GM12892 (cell line): Measurements from ENCODE around the gene RPS24.

Source experiments
- POLR2A ChIP-seq: IDR thresholded peaks from 2 replicates; pipeline ENCODE4 v1.6.1; 2011; ENCODE audit warnings: low read depth, low read length, control low read depth
- POLR2AphosphoS5 ChIP-seq: IDR thresholded peaks from 2 replicates; pipeline ENCODE4 v1.6.1; 2011; ENCODE audit warnings: low read depth, low read length, control low read depth
- TAF1 ChIP-seq: IDR thresholded peaks from 2 replicates; pipeline ENCODE4 v1.6.1; 2011; ENCODE audit warnings: low read depth, mild to moderate bottlenecking, control low read depth, low read length, borderline replicate concordance

GRCh38 chr10:78039743-78040142 is 6.1 kb downstream of the RPS24 start:
- TF ChIP-seq POLR2A (no peak; the same call in 1 of the 2 replicates), TAF1 (no peak), POLR2AphosphoS5 (no peak)
